ENCODE data around the gene B4GALT6.

The B4GALT6 gene

DNA sequence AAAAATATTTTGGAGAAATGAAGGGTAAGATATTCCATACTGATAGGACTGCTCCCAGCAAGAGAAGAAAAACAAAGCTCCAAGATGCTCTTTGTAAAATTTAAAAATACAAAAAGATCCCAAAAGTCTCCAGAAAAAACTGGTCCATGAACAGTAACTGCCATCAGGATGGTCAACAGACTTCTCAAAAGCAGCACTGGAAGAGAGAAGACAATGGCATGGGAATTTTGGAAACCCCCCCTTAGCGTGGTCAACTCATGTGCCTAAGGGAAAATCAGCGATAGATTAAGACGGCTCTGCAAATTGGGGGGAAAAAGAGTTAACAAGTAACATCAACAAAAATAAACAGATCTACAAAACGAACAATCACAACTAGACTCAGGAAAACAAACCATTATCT, 23.6 kb downstream of the B4GALT6 start:
- no peak for DNase-seq (ENCODE audit: low read depth, low spot score)

DNA sequence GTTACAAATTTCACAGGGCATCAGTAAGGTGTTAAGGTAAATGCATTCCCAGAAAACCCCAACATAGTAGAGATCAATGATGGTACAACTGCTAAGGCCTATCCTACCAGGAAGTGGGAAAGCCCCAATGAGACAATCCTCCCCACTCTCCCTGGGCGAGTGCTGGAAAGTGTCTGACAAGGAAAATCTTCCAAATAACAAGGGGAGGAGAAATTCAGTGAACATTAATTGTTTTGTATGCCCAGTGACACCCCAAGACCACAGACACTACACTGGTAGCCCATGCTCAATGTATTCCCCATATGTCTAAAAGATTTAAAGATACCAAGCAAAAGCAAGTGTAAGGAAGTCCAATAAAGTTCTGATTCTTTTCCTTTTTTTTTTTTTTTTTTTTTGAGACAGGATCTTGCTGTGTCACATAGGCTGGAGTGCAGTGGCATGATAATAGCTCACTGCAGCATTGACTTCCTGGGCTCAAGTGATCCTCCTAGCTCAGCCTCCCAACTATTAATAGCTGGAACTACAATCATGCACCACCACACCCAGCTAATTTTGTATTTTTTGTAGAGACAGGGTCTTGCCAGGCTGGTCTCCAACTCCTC, 24.7 kb downstream of the B4GALT6 start:
- no peak for DNase-seq (ENCODE audit: low read depth, low spot score)

DNA sequence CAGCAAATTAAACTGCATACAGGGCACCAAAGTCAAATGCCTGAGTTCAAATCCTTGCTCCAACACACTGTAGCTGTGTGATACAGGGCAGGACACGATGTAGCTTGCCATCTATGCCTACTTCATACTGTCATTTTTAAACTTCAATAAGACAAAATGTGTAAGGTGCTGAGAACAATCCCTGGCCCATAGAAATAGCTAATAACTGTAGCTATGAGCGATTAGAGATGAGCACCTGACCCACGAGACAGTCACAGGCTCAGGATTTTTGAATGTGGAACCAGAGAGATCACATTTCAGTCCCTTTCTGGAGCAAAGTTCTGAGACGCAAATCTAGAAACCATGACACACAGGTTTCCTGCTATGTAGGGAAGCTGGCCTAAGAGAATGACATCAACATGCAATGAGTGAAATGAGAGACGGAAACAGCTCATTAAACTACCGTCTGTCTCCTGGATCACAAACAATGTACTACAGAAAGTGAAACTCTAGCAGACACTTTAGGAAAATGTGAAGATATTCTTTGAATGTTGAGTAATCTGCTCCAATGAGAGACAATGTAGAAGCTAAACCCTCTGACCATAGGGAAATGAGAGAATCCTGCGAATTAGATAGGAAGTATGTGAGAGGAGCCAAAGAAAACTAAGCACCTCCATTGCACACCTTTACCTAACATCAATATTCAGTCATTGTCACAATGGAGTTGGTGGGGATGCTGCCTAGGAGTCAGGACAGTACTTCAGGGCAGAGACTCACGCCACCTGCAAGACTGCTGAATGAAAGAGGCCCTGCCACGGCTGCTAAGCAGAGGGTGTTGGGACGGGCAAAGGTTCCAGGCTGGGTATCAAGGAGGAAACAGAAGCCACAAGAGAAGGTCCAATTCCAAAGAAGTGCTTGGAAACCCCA, 25.5 kb downstream of the B4GALT6 start:
- DNase-seq (ENCODE audit: low read depth, low spot score): no peak

DNA sequence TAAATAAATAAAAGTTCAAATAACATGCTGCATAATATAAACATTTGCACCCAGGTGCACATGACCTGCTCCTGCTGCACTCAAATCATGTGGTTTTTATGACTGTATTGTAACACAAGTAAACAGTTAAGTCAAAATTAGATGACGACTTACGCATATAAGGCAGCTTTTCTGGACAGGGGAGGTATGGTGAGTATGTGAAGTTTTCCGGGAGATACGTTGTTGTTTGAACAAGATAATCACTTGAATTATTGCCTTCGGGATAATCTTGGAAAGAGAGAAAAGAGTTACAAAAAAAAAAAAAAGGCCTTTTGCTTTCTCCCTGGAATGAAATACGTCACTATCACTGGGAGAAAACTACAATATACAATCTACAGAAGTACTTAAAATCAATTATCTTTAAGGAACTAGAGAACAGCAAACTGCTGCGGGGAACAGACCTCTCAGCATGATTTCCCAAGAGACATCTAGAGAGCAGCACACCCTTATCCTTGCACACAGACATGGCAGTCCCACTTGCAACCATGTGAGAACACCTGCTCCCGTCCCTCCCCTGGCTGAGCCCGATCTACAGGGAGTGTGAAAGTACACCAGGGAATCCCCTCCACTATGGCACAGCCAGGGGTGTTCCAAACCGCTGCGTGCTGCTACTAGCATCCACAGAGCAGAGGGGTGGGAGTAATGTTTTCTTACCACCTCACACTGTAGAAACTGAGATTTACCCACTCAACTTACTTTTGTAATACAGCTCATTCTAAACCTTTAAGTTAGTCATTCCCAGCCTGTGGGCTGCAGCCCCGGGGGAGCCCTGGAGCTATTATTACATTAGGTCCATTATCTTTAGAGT, 26.3 kb downstream of the B4GALT6 start:
- DNase-seq (ENCODE audit: low read depth, low spot score): no peak

DNA sequence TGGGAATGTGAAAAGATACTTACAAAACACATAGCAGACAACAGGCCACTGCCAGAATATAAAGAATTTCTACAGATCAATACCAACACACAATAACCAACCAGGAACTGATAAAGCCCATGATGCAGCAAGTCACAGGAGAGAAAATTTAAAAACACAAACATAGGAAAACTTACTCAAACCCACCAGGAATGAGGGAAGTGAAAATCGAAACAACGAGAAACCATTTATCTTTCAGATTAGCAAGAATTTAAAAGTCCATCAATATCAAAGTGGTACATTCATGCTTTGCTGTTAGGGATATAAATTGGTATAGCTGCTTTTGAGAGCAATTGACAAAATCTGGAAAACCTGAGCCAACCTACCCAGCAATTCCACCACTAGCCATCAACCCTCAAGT, 27.6 kb downstream of the B4GALT6 start:
- no peak for DNase-seq (ENCODE audit: low read depth, low spot score)

DNA sequence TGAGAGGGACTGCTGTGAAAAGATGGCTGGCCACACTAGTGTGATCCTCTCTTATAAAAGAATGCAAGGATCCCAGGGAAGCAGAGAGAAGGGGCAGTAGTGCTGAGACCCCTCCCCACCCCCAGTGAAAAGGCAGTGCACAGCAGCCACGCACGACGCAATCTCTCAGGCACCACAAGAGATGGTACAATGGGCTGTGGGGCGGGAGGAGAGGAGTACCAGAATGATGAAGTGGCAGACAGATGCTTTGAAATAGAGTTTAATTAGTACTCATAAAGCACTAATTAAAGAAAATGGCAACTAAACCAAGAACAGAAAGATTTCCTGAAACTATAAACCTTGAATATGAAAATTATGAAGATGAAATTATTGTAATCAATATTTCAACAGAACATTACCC, 29.0 kb downstream of the B4GALT6 start:
- DNase-seq (ENCODE audit: low read depth, low spot score): no peak

DNA sequence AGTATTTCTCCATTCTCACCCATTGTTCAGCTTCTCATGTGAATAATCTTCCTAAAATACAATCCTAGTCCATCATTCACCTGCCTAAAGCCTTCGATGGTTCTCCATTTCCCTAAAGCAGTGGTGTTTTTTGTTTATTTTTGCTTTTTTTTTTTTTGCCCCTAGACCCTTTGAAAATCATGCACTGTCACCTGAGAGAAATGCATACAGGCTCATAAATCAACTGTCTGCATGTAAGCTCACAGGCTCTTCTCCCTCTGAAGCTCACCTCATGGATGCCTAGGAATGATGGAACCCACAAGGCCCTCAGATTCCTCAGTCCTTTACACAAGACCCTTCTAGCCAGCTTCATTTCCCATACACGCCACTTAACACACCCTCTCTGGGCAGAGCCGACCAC, 31.5 kb downstream of the B4GALT6 start:
- DNase-seq (ENCODE audit: low read depth, low spot score): no peak

DNA sequence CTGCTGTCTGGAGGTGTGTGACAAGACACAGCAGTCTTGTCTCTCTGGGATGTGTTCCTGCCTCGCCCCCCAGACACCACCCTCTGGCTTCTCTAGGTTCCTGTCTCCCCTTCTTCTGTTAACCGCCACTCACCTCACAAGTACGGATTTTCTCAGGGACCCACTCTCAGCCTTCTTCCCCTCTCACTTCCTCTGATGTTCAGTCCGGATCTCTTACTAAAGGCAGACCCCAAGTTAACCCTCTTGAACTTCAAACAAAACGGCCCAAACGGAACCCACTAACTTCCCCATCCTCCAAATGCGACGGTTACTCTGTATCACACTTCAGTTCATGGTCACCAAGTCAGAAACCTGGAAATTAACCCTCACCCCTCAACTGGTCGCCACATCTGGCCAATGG, 32.0 kb downstream of the B4GALT6 start:
- no peak for DNase-seq (ENCODE audit: low read depth, low spot score)

DNA sequence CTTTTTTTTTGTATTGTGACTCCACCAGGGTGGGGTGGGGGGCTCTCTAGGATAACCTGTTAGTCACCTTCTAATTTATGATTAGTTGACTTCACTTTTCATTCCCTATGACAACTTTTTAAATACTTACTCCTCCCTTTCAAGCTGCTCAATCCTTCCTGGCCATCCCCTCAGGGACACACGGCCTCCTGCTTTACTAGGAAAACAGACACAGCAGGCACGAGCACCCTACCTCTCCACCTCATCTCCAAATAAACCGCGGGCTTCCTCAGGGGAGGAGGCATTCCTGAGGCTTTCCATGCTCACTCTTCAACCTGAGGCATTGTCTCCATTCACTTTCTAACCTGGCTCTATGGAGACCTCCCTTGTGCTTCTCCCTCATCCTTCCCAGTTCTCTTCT, 33.0 kb downstream of the B4GALT6 start:
- no peak for DNase-seq (ENCODE audit: low read depth, low spot score)

DNA sequence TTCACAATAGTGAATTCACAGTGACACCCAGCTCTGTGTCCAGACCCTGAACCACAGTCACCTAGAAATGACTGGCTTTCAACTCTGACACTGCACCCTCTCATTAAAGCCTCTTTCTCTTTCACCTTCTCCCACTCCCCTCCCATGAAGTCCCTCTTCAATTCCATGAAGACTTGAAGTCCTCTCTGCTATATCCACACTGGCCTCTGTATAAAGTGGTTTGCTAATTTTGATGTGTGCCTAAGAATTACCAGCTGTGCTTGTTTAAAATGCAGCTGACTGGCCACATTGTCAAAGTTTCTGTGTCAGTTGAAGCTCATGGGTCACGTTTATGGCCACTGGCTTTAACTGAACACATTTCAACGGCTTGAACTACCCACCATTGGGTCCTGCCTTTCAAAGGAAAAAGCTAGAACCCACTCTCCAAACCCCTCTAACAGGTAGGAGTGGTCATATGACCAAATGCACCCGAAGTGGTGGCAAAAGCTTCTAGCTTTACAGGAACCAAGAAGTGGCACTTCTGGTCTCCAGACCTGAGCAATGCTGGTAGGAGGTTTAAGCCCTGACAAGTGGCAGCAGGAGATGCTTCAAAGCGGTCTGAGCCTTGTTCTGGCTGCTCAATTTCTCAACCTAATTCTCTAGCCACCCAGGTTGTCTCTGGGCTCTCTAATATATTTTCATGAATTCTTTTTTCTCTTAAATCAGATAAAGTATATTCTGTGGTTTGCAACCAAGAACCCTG, 34.2 kb downstream of the B4GALT6 start:
- DNase-seq (ENCODE audit: low read depth, low spot score): no peak

DNA sequence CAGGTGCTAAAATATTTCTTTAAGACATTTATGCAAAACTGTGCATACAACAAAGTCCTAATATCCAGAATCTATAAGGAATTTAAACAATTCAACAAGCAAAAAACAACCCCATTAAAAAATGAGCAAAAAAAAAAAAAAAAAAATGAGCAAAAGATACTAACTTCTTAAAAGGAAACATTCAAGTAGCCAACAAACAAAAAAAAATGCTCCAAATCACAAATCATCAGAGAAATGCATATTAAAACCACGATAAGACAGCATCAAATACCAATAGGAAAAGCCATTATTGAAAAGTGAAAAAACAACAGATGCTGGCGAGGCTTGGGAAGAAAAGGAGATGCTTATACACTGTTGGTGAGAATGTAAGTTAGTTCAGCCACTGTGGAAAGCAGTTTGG, 34.9 kb downstream of the B4GALT6 start:
- DNase-seq (ENCODE audit: low read depth, low spot score): no peak

DNA sequence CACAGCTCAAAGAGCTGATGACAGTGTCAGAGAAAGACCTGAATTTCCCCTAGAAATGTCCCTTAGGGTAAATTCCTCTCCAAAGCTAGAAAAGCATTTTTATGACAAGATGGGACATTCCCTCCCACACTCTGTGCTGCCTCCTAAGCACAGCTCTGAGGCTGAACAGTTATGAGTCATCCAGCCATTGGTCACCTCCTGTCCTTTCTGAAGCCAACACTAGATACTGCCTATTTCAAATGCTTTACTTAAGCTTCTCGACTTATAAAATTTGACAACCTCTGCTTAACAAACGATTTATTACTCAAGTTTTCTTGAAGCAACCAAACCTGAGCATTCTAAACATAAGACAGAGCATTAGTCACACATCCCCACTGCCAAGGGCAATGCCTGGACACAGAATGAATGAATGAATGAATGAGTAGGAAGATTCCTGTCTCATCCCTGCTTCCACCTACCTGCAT, 35.4 kb downstream of the B4GALT6 start:
- DNase-seq (ENCODE audit: low read depth, low spot score): no peak

DNA sequence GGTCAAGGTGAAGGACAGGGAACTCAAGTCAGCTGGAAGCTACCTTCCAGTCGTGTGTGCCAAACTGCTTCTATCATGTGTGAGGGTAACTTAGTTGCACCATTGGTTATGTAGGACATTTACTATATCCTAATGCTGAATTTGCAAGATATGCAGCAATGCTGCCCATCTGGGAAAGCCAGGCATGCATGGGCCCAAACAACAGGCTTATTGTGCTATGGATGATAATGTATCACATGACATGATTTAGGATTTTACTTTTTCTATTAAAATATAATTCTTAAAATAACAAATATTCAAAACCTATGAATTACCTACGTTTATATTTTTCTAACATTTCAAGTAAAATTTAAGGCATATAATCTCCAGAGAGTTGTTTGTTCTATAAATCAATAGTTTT, 35.9 kb downstream of the B4GALT6 start:
- no peak for DNase-seq (ENCODE audit: low read depth, low spot score)

DNA sequence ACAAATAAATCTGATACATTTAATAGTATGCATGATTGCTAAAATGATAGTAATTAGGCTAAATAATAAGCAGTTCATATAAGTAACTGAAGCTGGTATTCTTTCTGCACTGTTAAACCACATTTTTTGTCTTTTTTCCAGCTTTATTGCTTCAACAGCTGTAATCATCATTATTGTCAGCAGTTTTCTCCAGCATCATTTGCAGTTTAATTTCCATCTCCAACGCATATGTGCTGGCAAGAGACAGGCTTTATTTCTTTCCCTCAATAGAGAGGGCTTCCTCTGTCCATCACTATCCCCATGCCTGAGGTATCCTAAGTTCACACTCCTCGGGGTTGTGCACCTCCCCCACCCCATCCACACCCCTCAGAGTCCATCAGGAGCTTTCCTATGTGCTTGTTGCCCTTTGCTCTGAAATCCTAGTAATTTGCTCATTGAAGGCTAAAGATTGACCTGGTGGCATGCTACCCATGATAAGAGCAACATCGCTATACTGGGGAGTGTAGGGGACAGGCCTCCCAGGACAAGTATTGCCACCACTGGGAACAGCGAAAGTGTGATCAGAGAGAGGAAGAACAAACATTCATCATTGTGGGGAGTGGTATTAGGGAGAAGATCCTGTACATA, 37.1 kb downstream of the B4GALT6 start:
- no peak for DNase-seq (ENCODE audit: low read depth, low spot score)

DNA sequence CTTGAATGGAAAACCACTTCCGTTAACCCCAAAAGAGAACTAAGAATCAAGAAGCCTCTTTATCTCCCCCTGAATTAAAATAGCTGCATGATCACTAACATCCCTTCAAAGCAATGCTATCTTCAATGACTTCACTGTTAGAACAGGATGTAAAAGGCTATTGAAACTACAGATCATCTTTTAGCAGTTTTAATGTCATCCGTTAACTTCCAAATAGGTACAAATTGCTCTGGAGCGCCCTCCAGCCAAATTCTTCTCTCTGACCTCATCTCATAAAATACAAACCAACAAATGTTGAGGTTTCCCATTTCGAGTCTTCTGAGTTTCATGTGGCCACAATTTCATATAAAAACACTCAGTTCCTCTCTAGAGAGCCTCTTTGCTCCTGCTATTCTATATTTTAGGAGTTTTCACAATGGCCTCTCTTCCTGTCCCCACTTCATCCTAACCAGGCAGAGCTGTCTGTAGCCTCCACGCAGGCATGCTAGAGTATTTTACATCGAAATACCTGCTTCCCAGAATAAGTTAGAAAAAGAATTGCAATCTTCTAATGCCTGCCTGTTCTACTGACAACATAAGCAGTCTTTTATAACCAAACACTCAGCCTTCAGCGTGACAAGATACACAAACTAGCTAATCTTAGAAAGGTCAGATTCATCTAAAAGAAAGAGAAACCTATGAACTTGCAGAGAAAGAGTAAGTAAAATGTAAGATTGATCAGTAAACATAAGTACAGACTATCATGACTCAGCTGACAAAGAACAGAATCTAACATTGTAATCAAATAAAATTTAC, 37.9 kb downstream of the B4GALT6 start:
- DNase-seq (ENCODE audit: low read depth, low spot score): no peak

DNA sequence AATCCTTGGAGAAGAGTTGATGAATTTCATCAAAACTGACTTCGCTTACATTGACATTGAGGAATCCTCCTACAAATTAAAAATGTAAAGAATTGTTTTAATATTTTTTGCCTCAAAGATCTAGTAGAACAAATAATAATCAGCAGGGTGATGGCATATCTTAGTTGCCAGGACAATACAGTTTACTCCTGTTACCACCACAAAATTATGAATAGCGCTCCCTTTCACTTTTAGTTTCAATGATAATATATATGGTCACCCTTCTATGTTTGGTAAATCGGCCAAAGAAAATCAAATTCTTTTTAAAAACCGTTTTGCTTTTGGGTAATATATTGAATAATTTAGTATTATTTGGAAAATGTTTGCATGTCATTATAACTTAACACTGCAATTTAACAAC, 39.0 kb downstream of the B4GALT6 start:
- DNase-seq (ENCODE audit: low read depth, low spot score): no peak

DNA sequence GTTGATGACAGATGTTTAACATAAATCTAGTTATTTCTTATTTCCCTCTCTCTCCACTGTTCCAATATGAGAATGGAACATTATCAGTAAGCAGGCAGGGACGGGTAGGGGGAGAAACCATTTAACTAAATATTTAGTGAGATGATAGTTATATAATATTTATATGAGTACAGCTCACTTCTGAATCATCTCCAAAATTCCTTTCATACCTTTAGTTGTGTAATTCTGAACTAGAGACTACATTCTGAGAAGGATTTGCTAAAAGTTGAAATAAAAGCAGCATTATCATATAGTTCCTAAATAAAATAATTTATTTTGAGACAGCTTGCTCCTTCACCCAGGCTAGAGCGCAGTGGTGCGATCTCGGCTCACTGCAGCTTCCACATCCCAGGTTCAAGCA, 41.4 kb downstream of the B4GALT6 start:
- DNase-seq (ENCODE audit: low read depth, low spot score): no peak

DNA sequence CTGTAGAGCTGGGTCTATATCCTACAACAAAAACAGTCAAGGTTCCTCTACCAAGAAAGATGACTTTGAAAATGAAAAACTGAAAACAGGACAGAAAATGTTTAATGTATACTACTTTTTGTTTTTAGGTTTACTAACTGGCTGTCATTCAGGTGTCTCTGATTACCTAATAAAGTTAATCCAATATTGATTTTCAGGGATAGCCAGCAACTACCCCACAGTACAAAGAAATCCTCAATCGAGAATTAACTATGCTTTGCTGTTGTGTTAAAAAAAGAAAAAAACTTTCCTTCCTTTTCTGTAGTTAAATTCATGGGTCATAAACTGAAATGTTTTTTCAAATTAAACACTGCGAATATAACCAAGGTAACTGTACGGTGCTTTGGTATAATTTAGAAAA, 46.9 kb downstream of the B4GALT6 start:
- no peak for DNase-seq (ENCODE audit: low read depth, low spot score)

DNA sequence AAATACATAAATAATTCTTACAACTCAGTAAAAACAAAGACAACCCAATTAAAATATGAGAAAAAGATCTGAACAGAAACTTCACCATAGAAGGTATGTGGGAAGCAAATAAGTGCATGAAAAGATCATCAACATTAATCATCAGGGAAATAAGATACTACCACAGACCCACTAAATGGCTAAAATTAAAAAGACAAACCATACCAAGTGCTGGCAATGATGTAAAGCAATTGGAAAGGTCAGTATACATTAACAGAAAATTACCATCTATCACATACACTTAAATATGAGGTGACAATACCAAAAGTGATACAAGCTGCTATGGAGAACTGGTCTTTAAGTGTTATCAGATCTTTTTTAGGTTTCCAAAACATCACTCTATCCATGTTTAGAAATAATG, 48.0 kb downstream of the B4GALT6 start:
- no peak for DNase-seq (ENCODE audit: low read depth, low spot score)

DNA sequence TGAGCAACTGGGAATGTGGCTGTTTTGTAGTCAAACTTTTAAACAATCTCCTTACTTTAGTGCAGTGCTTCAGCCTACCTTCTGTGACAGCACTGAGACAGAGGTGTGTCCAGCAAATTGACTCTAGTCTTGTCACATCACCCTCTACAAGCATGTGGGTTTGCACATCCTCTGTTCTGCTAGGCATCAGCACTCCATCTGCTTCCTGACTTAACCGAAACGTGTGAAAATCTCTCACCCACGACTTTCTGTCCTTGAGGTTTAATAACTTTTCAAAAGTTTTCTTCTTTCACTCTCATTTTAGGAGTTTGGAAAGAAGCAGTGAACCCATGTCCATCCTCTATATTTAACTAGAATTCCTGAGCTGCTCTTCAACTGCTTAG, 50.1 kb downstream of the B4GALT6 start:
- DNase-seq (ENCODE audit: low read depth, low spot score): no peak
